Superior temporal gyrus (tissue), 1 donor: Measurements from ENCODE around the gene SEMA3C.

Source experiments
- DNase-seq: peaks from one replicate; pipeline ENCODE4 v3.0.0-alpha.2; 2016; ENCODE audit errors: extremely low spot score

The SEMA3C gene

DNA sequence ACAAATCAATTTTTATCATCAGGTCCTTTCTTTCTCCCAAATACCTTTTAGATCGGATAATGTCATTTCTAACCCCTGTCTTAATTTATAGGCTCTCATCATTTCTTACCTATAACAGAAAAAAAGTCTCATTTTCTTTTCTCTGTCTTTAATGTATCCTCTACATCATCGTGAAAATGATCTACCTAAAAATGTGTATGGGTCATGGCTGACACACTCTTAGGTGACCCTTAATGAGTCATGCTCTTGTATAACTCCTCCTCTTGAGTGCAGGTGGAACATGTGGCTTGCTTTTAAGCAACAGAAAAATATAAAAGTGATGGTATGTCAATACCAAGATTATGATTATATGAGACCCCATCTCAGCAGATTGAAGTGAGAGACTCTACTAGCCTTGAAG is 139.4 kb downstream of the SEMA3C start:
- no peak for DNase-seq

DNA sequence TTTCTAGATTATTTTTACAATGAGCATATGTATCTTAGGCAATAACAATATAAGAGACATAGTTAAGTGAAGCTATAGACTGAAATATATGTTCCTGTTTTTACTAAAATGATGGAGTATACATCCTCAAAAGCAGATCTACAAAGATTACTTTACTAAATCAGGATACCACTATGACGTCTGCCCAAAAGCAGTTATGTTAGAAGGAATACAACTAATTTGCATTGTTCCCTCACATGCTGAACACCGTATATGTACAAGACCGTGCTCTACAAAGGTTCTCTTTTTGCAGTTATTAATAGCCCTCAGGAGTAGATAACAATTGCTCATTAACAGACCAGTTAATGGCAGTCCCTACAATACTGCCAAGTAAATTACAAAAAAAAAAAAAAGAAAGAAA is 143.0 kb downstream of the SEMA3C start:
- no peak for DNase-seq

DNA sequence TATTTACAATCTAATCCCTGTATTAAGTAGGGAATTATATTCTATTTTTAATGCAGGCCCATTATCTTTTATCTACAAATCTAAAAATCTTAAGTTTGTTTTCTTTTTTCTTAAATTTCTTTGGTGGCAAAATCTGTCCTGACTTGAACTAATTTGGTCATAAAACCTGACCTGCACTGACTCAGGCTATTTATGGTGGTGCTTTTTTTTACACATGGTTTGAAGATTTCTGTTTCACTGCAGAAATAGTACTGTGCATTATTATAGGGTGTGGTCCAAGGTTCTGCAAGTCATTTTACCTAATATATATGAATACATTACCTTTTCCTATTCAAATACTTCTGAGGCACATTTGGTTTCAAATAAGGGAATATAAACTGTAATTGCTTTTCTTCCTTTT is 143.4 kb downstream of the SEMA3C start:
- DNase-seq: no peak

DNA sequence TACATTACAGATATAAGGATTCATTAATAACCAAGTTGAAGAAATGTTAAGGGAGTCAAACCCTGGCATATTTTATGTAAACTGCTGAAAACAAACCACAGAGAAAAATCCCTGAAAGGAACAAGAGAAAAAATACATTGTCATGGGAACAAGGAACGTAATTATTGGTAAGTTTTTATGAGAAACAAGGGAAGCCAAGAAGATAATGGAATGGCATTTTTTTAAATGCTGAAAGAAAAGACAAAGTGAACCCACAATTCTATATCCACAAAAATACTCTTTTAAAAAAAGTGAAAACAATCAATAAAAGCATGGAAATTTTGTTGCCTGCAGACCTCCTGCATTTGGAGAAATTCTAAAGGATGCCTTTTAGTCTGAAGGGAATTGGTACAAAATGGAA is 144.0 kb downstream of the SEMA3C start:
- no peak for DNase-seq

DNA sequence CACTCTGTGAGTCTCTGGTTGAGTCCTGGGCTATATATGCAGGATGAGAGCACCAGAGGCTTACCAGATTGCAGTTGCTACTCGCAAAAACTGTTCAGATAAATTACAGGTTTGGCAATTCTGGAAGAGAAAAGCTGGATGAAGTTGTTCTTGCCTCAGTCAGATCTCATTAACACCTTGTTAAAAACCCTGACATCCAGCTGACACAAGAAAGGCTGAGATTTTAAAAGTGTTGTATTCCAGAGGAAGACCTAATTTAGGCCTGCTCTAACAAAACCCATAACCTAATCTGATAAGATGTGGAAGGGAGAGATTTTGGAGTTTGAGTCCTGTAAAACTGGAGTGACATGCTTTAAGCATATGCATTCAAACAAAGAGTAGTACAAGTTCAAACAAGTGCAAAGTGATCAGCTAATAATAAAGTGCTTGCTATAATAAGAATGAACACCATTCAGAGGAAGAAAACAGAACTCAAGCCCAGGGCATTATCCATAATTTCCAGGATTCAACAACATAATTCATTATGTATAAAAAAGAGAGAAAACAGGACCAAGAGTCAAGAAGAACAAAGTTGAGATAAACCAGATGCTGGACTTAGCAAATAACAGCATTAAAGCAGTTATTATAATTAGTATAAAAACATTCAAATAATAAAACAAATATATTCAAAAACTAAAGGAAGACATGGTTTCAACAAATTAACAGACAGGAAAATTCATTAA is 144.9 kb downstream of the SEMA3C start:
- DNase-seq: no peak

DNA sequence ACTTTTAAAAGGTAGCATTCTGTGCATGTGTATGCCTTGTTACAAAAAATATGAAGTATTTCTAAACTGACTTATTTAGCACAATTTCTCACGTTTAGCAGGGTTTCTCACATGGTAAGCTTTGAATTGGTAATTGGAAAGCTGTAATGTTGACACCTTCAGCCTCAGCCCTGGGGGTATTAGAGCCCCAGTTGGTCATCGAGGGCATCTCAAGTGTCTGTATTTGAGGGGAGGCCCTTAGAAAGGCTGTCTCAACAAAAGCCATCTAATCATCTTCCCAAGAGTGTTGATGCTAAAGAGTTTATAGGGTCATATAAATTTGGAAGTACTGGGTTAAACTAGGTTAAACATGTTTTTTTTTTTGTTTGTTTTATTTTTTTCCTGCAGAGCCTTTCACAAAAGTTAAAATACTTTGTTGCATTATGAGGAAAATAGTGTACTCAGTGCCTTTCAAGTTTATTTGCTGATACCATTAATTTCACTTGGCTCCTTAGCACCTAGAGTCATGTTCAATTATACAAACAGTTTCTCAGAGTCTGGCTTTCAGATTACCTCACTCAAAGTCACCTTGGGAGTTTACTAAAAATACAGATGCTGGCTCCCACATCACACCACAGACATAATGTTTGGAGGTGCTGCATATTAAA is 146.4 kb downstream of the SEMA3C start:
- no peak for DNase-seq

DNA sequence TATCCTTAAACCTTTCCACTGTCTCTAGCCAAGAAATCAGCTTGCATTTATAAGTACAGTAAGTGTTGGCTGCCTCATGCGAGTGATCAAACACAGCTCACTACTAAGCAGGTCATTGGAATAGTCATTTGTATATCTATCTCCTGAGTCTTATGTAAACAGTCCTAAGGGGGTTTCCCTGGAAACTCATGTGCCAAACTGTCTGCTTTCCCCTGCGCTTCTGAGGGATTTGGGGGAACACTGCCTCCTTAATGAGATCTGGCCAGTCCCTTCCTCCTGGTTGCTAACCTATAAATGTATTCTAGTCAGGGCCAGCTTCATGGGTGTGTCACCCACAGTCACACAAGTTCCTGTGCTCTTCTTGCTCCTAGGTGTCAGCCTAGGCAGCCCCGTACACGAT is 147.3 kb downstream of the SEMA3C start:
- no peak for DNase-seq

DNA sequence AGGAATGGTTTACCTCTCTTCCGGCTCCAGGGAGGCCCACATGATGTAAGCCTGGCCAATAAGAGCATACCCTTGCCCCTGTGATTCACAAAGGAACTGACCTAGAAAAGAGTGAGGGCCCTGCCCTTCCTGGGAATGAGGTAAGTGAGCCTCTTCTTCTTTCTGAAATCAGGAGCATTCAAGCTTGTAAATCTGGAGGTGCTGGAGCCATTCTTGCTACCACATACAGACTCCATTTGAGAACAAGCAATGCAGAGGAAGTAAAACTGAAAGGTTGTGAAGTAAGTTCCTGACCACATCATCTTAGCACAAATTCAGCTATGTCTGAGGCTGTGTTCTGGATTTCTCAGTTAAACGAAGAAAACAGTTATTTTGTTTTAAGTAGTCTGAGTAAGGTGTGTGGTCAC is 148.2 kb downstream of the SEMA3C start:
- no peak for DNase-seq

DNA sequence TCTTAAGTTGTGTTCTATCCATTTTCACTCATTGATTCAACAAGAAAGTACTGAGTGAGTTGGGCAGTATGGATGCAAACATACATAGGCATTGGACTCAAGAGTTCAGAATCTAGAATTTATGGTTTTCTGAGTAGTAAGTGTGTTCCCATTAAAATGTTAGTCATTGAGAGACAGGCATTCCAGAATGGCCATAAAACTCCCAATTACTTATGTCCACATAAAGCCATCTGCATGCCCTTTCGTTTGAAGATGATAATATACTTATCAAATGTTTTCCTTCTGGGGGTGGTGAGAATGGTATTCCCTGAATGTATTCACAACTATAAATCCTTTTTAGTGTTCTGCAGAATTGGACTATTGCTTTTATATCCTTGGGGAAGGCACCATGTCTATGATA is 148.8 kb downstream of the SEMA3C start:
- no peak for DNase-seq

DNA sequence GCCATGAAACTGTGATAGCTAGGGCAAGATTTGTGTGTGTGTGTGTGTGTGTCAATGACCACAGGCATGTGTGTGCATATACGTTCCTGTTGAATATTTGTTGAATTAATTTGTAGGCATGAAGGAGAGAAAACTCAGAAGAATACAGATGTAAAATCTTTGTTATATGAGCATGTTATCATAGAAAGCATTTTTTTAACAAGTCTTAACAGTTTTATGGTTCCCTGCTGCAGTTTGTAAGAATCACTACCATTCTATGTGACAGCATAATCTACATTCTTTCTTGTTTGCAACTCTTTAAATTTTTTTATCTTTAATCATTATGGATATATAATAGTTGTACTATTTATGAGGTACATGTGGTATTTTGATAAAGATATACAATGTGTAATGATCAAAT is 150.1 kb downstream of the SEMA3C start:
- no peak for DNase-seq

DNA sequence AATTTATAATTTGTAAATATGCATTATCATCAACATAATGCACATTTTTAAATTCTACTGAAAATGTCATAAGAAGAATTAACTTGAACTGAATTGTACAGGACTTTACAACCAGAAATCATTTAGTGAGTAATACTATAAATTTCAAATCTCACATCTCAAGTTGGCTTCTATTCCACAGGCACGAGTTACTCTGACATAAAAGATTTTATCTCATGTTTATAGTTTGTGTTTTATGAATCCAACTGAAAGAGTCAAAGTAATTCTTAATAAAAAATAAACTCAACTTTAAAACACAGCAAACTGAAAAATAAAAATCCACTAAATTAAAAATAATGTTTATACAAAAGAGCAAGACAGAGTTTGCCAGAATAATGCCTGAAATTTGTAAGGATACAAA is 151.2 kb downstream of the SEMA3C start:
- no peak for DNase-seq

DNA sequence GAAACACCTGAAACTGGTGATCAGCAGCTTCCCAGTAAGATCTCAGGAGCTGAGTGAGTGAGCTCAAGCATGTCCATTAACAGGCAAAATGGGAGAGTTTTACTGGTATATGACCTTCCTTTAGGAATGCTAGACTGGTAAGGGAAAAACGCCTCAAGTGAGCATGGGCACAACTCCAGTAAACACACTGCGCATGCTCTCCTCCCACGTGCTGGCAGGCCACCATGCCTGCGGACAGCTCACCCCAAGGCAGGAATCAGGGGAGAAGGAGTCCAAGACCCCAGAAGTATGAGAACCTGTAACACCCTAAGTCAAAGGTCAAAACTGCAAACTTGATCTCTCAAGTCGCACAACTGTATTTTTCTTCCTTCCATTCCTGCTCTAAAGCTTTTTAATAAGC is 152.1 kb downstream of the SEMA3C start:
- no peak for DNase-seq

DNA sequence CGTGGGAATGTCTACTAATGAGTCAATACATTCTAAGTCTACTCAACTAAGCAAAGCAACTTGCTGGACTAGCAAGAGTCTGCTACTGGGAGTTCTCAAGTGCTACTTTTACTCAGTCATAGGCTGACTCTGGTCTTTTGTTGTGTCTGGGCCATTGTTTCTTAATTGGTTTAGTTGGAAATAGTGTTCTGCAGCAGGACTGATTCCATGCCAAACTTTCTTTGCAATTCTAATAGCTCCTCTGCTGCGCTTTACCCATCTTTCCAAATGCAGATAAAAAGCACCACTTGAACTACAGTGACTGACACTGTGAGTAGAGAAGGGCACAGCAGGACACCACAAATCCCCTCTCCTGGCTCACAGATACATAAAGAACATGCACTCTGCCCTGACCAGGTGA is 154.7 kb downstream of the SEMA3C start:
- no peak for DNase-seq

DNA sequence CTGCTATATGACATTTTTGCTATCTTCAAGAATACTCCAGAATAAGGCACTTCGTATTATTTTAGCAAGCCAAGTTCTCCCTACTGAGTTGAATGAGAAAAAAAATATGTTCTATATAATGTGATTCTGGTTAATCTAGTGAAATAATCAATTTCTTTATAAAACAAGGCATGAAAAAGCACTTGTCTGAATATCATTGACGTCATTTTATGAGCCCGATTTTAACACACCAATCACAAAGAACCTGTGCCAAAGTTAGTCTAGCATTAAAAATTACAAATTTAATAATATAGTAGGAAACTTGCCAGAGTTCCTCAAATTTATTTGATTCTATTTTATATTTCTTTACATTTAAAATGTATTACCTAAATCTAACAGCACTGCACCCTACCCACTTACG is 155.1 kb downstream of the SEMA3C start:
- DNase-seq: no peak

DNA sequence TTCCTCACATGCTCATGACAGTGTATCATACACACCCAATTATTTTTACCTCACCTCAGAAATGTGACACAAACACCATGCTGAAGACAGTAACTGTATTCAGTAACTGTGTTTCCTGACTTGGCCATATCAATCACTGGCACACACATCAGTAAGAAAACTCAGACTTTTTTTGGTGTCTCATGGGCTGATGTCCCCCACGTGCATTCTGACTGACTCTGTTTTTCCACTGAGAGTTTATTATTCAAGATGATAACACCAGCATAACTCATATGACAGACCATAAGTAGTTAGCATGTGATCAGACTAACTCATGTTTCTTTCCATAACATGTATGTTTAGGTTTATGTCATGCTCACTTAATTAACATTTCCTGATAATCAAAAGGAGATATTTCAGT is 155.6 kb downstream of the SEMA3C start:
- no peak for DNase-seq

DNA sequence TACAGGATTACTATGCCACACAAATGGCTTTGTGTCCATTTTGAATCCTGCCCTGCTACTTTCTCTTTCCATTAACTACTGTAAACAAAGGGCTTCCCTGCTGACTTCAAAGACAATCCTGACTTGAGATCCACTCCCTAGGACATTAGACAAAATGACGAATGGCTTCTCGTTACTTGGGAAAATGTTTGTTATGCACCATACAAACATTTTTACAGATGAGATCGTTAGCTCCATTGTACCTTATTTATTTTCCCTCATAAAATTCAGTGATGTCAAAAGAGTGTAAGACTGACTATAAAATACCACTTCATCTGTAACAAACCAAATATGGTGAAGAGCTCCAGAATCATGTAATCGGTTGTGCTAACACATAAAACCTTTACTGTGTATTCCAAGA is 158.6 kb downstream of the SEMA3C start:
- DNase-seq: no peak

DNA sequence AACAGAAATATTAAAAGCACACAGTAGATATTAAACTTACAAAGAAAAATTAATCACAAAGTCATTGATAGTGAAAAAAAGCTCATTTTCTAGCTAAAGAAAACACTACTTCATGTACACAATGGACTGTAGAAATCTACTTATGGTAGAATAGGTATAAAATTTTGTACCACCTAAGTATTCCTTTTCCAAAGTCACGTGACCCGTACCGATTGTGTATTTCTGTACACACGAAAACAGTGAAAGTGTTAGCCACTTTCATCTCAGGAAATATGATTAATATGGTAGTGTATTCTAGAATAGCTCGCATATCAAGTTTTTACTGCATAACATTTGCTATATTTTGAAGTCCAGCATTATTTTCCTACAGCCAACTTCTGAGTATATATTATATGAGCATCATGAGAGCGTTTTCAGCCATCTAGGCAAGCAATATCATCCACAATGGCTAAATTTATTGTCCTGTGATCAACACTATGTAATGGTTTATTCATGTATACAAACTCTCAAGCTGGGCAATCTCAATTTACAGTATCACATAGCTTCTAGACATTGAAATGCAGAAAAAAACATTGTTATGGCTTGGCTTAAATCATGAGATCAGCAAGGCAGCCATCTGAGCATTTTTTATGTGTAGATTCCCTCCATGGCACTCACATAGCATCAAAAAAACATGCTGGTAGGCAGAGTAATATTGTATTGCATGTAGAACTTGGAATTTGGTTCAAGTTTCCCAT is 165.7 kb downstream of the SEMA3C start:
- DNase-seq: no peak

DNA sequence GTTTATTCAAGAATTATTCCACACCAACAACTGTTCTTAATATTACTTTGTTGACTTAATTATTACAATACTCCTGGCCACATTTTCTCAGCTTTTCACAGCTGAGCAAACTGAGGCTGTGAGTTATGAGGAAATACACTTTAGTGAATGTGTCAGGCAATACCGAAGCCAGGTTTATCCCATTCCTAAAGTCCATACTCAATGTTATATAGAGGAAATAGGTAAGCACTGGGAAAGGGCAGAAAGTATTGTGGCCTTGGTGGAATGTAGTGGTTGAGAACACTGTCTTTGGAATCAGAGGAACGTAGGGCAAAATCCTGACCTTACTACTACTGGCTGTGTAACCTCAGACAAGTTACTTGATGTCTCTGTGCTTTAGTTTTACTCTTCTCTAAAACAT is 169.6 kb downstream of the SEMA3C start:
- DNase-seq: no peak

DNA sequence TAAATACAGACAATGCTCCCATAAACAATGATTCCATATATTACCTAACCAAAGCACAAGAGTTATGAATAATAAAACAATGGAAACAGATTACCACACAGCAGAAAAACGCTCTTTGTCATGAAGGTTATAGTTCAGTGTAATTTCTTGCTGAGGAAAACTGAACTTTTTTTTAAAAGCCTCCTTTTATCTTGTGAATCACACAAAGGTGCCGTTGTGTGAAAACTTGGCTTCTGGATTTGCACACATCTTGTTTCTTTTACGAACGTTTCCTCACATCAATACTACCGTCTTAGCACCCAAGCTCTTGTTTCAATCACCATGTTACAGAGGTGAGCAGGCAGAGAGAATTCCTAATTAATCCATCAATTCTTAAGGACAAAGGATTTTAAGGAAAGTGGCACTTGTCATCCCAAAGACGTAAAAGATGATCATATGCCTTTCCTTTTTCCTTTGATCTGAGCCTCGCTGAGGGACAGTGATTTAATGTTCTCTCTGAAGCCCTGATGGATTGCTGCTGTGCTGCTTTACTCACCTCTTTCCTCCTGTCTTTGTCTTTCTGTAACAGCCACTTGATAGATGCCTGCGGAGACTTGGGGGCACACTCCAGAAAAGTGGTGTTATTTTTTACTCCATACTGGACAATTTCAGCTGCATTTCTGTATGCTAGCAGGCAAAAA is 170.3 kb downstream of the SEMA3C start:
- peak; percentile 49 for DNase-seq

DNA sequence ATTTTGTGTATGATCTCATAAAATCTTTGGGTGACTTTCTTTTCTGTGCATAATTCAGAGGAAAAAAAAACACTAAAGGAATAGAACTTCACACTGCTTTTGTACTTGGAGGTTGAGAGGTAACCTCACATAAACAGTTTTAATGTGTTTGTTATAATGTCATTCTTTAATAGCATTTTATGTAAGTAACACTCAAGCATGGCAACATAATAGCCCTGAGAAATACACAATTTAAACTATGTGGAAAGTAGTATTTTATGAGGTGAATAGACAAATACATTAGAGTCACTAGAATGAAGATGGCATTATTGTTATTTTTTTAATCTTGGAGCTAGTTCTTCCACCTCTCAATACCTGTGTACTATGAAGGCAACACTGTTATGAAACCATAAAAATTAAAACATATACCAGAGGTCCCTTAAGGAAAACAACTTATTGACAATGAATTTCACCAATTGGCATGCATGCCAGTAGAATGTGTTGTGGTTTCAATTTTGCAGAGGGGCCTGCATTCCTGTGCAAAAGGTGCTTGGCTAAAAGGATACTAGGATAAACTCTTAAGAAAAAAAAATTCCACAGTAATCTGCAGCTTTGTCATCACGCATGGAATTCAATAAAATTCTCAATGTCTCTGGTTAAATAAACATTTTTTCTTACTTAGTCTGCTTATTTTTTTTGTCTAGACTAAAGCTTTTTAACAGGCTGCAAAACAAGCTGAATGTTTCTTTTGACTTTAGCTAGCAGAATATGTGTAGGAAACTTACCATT is 177.9 kb downstream of the SEMA3C start:
- no peak for DNase-seq

DNA sequence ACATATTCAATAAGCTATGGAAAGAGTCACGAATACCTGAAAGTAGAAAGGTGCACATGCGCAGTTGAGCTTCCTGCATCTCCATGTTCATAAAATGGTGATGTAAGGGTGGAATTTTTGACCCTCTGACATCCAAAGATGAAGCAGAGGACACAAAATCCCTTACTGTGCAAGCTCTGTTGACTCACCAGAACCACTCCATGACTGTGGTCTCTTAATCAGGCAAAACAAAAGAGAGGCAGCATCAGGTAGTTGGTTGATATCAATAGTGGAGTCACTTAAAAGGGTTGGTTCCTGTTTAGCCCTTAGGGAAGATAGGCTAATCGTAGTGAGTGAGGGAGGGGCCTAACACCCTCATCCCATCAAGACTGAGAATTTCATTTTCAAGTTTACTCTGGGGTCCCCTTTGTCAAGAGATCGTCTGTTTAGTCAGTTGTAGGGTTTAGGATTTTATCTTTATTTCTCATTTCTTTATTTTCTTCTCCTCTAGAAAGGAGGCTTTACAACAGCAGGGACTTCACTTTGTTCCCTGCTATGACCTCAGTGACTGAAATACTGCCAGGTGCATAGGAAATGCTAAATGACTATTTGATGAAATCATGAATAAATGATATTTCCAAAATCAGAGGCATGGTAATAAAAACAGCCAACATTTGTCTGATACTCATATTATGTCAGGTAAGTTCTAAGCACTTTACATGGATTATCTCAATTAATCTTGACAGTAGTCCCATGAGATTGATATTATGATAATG is 182.3 kb downstream of the SEMA3C start:
- DNase-seq: no peak
